Stimulated activated CD4-positive, alpha-beta T cell treated with anti-CD3 and anti-CD28 coated beads, Interleukin-4, amount 100 ng/mL, for 24 hours (primary cell): ENCODE data around the gene PTBP1.

ENCODE experiments used
- DNase-seq: peaks from one replicate; pipeline ENCODE4 v3.0.0-alpha.2; 2020

PTBP1 gene

GRCh38 chr19:798415-799075 is 1.3 kb downstream of the PTBP1 start:
- peak; percentile 35 for DNase-seq

DNA sequence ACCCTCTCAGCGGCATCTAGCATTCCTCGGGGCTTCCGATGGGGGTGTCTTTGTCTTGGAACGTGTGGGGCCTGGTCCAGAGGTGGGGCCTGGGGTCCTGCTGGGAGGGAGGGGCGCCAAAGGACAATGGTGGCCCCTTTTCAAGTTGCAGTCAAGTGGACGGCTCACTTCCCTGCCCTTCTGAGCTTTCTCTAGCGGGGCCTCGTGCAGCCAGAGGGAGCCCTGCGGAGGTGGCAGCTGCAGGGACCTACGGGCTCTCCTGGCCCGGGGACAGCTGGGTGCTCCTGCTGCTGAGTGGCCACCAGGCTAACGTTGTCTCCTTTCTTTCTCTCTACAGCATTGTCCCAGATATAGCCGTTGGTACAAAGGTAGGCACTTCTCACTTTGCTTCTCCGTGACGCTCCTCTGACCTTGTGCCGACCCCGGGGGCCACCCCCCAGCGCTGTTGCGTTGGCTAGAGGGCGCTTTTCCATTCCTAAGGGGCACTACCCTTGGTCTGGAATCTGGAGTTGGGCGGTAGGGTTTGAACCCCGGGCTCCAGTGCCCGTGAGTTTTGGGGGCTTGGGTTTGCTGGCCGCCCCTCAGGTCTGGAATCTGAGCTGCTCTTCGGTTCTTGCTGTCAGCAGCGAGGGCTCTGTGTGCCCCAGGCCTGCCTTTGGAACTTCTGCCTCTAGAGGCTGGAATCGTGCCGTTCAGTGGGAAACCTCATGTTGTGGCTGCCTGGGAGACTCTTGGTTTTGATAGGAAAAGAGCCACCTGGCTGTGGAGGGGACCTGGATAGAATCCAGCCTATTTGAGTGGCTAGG is 2.0 kb downstream of the PTBP1 start:
- no peak for DNase-seq

- no peak for DNase-seq
Measured at GRCh38 chr19:800360-801029, 3.2 kb downstream of the PTBP1 start.

DNA sequence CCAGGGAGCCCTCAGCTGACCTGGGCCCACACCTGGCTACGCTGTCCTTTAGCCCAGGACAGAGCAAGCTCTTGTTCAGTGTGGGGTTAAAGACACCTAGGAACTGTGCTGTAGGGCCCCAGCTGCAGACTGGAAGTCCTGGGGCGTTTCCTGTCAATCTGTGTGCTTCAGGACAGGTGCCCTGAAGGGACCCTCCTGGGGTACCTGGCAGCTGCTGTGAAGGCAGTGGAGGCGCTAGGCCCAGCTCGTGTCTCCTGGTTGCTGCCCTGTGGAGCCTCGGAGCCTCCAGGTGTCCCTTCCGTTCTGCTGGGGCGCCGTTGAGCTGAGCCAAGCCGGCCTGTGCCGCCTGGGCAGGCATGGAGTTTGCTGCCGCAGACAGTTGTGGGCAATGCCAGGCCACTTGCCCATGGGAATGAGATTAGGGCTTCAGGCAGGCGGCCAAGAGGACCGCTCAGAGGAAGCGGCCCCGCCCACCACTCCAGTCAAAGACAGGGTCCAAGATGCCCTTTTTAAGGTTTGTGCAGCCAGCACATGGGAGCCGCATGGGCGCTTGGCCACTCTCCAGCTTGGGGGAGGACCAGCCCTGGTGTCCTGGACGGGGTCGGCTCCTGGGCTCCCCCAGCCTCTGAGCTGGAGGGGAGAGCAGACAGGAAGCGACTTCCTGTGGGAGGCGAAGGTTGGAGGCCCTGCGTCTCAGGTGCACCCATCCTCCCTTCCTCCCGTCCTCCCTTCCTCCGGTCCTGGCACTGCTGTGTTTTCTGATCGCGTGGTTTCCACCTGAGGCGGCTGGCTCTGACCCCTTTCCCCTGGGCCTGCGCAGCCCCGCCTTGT is 4.0 kb downstream of the PTBP1 start:
- DNase-seq: no peak

- DNase-seq: no peak
Measured at GRCh38 chr19:801861-802497, 4.7 kb downstream of the PTBP1 start.

- DNase-seq: no peak
Measured at GRCh38 chr19:802498-803098, 5.3 kb downstream of the PTBP1 start.

DNA sequence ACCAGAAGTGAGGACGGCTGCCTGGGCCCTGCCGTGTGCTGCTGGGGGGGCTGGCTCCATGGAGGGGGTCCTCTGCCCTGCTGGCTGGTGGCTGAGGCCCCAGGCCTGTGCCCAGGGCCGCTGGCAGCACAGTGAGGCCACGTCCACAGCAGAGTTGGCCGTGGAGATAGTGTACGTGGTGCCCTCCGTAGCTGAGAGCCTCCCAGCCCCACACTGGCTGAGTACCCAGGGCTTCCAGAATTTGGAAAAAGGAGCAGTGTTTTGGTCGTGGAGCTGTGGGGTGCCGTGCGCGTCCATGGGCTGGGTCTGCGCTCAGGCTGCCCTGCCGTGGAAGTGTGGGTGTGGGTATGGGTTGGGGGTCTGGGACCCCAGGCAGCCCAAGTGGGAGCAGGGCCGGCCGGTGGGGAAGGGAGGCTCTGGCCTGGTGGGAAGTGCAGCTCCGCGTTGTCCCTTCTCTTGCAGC is 5.9 kb downstream of the PTBP1 start:
- DNase-seq: no peak

DNA sequence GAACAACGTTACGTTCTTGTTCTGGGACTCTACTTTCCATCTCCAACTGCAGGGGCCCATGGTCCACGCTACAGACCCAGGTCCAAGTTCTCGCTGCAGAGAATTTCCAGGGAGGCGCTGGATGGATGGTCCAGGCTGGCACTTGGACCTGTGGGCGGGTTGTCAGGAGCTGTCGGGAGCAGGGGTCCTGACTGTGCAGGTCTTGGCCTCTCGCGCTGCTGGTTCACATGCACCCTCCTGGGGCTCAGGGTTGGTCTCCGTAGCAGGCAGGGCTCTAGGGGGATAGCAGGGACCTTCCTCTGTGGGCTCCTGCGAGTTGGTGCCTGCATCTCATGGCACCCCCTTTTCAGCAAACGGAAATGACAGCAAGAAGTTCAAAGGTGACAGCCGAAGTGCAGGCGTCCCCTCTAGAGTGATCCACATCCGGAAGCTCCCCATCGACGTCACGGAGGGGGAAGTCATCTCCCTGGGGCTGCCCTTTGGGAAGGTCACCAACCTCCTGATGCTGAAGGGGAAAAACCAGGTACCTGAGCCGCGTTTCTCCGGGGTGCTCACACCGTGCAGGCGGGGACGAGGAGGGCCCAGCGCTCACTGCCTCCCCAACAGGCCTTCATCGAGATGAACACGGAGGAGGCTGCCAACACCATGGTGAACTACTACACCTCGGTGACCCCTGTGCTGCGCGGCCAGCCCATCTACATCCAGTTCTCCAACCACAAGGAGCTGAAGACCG is 6.6 kb downstream of the PTBP1 start:
- no peak for DNase-seq

- no peak for DNase-seq
Measured at GRCh38 chr19:804419-805165, 7.3 kb downstream of the PTBP1 start.

GRCh38 chr19:805166-805551 is 7.9 kb downstream of the PTBP1 start:
- DNase-seq: no peak

- DNase-seq: no peak
Measured at GRCh38 chr19:805600-806550, 8.6 kb downstream of the PTBP1 start.

DNA sequence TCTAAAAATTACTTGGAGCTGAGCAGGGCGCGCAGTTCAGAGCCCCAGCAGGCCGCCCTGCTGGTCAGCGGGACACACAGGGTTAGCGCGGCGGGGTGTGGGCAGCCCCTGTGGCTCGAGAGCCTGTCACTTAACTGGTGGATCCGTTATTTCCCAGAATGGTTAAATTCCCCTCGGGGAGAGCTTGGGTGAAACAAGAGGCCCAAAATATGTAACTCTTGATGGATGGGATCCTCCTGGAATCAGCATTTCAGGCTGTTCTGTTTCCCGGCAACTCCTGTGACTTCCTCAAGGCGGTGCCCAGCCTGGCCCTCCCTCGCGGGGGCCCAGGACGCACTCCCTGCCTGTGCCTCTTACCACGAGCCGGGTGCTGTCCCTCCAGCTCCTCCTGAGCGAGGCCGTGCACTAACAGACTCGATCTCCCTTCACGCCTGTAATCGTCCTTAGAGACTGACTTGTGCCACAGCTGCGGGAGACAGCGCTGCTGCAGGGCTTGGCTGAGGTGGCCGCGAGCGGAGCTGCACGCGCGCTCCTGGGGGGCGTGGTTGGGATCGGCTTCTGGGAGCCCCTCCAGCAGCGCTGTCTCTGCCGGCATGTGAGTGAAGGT is 9.7 kb downstream of the PTBP1 start:
- DNase-seq: no peak

DNA sequence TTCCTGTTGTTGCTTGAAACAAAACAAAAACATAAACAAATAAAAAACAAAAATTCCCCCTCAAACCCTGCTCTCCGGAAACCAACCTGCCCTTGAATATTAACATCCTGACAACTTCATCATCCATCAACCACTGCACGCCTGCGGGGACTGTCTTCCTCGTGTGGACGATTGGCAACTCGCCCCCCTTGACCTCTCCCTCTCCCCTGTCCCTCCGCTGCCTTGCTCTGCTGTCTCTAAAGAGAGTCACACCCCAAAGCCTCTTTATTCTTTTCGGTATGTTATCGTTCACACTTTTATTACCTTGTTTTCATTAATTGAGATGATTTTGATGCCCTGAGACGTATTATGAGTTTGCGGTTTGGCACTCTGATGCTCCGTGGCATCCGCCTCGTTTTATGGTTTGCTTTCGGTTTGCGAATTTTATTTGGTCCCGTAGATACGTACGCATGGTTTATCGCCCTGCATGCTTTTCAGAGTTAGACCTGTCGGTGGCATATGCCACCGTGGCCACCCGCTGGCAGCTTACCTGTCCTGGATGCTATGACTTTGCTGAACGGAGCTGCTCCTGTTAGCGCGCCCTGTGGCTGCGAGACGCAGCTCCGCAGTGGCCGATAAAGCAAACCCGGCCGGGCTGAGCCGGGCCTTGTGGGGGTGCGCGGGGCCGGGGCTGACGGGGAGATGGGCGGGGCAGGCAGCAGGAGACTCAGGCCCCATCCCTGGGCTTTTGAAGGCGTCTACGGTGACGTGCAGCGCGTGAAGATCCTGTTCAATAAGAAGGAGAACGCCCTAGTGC is 10.6 kb downstream of the PTBP1 start:
- no peak for DNase-seq

GRCh38 chr19:808423-808775 is 11.1 kb downstream of the PTBP1 start:
- no peak for DNase-seq

- DNase-seq: no peak
Measured at GRCh38 chr19:810077-810855, 13.0 kb downstream of the PTBP1 start.

- DNase-seq: no peak
Measured at GRCh38 chr19:810883-811489, 13.7 kb downstream of the PTBP1 start.

GRCh38 chr19:811506-812048 is 14.3 kb downstream of the PTBP1 start:
- DNase-seq: no peak
